ENCODE results near the gene HOXD10.

Gene HOXD10

GRCh38 chr2:176082824-176083751 lies 33.5 kb upstream of the HOXD10 start:
- no peak for DNase-seq (ENCODE audit: low spot score)

GRCh38 chr2:176083796-176084261 lies 32.7 kb upstream of the HOXD10 start, which contains the start of gene EVX2:
Gene EVX2, minus strand, starts transcription at chr2:176083962. Its CDS starts 186 bp downstream, at chr2:176083776.
- DNase-seq (ENCODE audit: low spot score), result no peak

DNA sequence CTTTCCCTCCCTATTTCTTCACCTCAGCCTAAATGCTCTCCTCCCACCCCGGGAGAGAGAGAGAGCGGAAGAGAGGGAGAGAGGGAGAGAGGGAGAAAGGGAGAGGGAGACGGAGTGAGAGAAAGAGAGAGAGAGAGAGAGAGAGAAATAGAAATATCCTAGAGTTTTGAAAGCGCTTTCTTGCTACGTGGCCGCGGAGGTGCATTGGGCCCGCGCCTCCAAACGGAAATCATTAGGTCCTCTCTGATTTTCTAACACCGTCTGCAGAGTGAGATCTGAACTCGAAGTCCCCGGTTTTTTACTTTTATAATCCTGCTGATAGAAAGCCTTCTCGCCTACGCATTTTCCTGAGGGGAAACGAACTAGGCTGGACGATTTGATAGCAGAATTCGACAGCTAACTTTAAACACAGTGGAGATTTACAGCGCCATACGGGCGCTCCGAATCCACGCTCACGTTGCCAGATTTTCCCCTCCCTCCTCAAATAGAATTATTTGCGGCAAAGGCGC lies 31.9 kb upstream of the HOXD10 start:
- DNase-seq (ENCODE audit: low spot score), result no peak

DNA sequence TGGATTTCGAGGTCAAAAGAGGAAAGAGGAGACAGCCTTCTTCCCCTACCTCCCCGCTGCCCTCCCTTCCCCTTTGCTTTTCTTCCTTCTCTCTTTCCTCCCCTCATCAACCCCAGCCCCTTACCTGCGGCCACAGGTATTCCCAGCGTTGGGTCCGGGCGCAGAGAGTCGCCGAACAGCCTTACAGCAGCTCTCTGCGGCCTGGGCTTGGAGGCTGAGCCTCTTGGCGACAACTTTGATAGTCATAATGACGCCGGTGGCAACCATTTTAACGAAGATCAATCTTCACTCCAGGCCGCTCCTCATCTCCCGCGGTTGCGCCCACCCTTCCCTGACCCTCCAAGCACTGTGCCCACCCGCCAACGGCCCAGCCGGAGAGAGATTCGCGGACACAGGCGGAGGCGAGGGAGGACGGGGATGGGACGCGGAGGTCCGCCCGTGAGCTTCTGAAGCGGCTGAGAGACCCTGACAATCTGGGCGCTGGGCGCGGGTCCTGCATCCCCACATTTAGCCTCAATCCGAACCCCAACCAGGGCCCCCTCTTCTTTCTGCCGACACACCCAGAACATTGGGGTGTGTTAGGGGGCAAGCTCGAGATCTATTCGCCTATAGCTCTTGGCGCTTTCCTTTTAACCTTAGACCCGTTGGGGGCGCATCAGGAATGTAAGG lies 31.3 kb upstream of the HOXD10 start:
- DNase-seq (ENCODE audit: low spot score), result no peak

DNA sequence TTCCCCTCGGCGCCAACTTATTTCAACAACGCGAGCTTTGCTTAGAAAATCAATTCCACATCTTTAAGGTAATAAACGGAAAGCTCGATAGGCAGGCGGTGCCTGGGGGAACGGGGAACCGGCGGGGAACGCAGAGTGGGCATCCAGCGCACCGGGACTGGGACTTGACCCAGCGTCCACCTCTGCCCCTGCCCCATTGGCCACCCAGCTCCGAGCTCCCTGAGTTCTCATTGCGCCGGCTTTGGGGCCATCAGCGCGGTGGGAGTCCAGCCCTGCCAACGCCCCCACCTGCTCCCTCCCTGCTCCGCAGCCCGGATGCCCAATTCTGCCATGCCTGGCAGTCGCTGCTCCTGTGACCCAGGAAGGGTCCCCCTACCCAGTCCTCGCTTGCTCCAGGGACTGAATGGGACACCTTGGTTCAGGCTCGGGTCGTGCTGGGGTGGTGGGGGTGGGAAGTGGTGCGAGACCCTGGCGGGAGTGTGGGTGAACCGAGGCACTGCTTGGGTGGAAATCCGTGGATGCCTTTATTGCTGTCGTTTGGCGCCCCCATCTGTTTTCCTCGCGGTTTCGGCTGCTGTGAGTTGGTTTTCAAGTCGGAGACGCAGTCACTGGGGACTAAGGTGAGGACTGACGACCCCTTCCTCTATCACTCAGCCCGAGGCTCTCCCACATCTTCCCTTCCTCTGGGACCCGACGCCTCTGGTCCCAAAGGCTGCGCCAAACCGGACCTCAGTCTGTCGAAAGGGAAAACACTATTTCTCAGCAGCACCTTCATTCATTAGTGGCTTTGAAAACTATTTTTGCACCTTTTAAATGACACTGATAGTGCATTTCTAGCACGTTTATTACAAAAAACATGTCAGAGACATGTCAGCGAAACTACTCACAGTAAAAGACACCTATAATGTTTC lies 30.5 kb upstream of the HOXD10 start:
- DNase-seq (ENCODE audit: low spot score), result peak; percentile 20

GRCh38 chr2:176087330-176088047 lies 29.1 kb upstream of the HOXD10 start:
- DNase-seq (ENCODE audit: low spot score), result no peak

GRCh38 chr2:176088048-176088936 lies 28.3 kb upstream of the HOXD10 start:
- DNase-seq (ENCODE audit: low spot score), result peak; percentile 23

DNA sequence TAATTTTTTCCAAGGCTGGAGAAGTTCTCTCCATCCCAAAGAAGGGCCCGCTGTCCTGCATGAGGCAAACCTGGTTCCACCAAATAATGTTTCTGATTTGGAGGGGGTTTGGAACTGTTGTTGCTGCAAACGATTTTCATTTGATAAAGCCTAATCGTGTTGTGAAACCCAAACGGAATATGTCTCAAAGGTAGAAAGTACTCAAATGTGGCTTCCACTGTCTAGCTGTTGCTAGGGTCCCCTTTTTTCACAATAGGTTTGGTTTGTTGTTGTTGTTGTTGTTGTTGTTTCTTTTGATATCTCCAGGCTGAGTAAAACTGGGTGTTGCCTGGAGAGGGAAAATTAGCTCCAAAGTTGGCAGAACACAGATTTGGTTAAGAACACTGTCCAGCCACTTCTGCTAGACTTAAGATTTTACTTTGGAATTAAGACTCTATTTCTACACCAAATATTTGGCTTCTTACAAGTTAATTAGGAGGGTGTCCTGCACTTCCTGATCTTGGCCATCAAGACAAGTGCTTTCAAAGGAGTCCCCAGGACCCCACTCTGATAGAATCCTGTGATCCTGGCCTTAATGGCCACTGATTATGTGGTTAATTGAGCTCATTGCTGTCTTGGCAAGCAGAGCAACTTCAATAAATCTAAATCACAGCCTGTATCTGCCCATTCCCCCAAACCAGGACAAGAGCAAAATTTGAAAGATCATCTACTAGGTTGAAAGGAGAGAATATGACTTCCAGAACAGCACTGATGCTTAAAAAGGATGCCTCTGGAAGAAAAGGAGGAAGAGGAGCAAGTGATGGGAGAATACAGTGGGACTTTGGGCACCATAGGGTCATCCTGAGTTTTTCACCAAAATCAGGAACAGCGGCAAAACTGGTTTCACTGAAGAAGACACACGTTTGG lies 27.4 kb upstream of the HOXD10 start:
- DNase-seq (ENCODE audit: low spot score), result no peak

GRCh38 chr2:176089843-176090395 lies 26.7 kb upstream of the HOXD10 start:
- DNase-seq (ENCODE audit: low spot score), result no peak

DNA sequence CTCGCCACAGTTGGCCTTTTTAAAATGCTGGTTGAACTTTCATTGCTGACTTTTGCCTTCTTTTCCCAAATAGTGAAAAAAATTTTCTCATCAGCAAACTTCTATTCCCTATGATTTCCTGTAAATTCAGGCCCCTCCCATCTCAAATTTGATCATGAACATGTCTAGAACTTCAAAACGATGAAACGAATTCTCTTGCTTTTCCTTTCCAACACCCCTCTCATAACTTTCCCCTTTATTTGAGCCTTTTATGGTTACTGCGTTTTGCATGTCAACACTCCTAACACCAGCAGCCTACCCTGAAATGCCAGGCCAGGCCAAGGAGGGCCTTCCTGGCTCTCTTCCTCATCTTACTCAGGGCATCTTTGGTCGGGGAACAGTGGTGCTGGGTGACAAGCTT lies 25.7 kb upstream of the HOXD10 start:
- DNase-seq (ENCODE audit: low spot score), result no peak

DNA sequence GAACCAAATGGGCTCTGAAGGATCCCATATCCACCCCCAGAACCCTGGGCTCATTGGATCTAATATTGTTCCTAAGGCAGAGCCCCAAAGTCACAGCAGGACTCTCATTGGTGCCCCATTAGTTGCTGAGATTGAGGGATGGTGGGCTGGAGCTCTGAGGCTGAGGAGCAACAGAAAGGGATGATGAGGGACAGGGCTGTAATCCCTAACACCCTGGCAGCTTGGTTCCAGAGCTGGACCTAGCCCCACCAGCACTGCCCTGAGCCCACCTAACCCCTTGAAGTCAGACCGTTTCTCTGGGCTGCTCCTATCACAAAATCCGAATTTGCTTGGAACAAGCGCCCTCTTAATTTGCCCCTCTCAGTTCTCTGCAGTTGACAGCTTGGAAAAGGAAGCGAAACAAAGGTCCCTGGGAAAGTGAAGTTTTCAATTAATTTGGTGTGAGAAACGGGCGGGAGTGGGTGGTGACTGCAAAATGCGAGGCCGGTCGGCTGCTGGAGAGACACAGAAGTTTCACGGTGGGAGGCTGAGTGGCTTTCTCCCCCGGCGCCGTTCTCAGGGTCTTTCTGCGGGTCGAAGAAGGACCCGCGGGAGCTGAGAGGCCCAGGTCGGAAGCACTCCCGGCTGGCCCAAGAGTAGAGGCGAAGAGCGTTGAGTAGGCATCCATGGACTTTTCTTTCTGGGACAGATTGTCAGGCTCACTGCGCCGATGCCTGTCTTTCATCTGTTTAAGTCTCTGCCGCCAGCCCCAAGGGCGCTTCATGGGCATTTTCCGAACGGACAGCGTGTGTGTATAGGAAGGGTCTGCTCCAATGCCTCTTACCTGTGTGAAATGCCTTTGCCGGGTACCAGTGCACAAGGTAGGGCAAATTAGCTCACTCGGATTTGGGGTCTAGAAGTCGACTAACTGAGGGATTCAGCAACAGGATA lies 25.0 kb upstream of the HOXD10 start:
- DNase-seq (ENCODE audit: low spot score), result no peak

GRCh38 chr2:176092270-176093144 lies 24.1 kb upstream of the HOXD10 start, which contains the start of gene HOXD13:
Gene HOXD13, plus strand, starts transcription at chr2:176092721. Its CDS starts 170 bp downstream, at chr2:176092891.
- DNase-seq (ENCODE audit: low spot score), result no peak

DNA sequence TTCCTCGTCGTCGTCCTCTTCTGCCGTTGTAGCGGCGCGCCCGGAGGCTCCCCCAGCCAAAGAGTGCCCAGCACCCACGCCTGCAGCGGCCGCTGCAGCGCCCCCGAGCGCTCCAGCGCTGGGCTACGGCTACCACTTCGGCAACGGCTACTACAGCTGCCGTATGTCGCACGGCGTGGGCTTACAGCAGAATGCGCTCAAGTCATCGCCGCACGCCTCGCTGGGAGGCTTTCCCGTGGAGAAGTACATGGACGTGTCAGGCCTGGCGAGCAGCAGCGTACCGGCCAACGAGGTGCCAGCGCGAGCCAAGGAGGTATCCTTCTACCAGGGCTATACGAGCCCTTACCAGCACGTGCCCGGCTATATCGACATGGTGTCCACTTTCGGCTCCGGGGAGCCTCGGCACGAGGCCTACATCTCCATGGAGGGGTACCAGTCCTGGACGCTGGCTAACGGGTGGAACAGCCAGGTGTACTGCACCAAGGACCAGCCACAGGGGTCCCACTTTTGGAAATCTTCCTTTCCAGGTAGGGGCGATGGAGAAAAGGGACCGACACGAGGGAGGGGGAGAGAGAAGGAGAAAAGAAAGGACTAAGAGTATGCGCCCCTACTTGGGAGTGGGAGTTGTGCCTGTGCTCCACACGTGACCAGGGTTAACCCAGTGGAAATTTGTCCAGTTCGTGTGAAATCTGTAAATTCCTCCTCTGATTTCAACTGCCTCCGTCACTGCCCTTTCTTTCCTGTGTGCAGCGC lies 23.3 kb upstream of the HOXD10 start:
- no peak for DNase-seq (ENCODE audit: low spot score)

GRCh38 chr2:176093898-176094249 lies 22.7 kb upstream of the HOXD10 start:
- no peak for DNase-seq (ENCODE audit: low spot score)

- no peak for DNase-seq (ENCODE audit: low spot score)
These were observed 22.2 kb upstream of the HOXD10 start for GRCh38 chr2:176094349-176094748.

DNA sequence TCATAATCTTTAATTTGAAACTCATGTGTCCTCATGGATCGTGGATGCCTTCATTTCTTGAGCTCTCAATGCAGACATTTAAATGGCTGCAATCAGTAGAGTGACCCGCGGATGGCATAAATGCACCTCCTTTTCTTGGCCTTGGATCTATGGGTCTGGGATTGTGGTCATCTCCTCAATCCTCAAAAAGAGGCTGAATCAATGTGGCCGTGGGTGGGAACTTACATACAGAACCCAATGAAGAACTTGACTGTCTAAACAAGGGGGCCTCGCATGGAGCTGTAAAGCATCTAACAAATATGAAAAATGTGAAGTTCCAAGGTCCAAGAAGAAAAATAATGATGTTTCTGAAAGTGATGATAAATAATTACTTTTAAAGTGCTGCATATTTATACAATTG lies 21.2 kb upstream of the HOXD10 start:
- no peak for DNase-seq (ENCODE audit: low spot score)

All from cerebellar cortex (tissue), 1 donor.